K562 (cell line): Measurements from ENCODE around the gene CNIH1. TPM values are rescaled to one million over a fixed set of nuclear protein-coding genes. Genes with fewer than 3 reads are reported as not detected.

Experiments used
- ATAC-seq: fragments of 200-7000 bp; cut with Tn5 transposase; 3 replicates; pipeline ENCODE4 v1.9.1; 2020; ENCODE audit warnings: moderate library complexity
- BruUV-seq: library from RNA; stranded (reverse); fragments of 400-500 nt; replicated peaks from 2 replicates; lab custom pipeline; 2021; lab: Mats Ljungman, UMichigan
- CTCF ChIA-PET: fragments of 300-600 bp; formaldehyde crosslinking; extraction: SDS; loops from one replicate; lab custom pipeline; 2021; ENCODE audit warnings: low intra/inter-chr PET ratio; lab: Yijun Ruan, JAX
- POLR2A ChIA-PET: fragments of 300-600, 350-650 bp; sonication (Branson Sonifier 250); formaldehyde crosslinking; extraction: SDS; loops from one replicate; lab custom pipeline; 2021; ENCODE audit warnings: antibody characterized with exemption, inconsistent platforms; lab: Yijun Ruan, JAX
- DNase-seq, 4 experiments: peaks; one replicate each; pipeline versions ENCODE4 v3.0.0 to v3.0.0-alpha.2; 2011 to 2018; ENCODE audit warnings: low spot score in 3 of 4, mixed read lengths in 3 of 4; ENCODE audit errors: extremely low read depth in 1 of 4
- FAIRE-seq: peaks from 2 replicates; lab custom pipeline; 2011; peaks lifted over from hg19 to GRCh38; lab: Jason Lieb, UNC
- H2AFZ ChIP-seq: 2 replicates; pipeline ENCODE4 v1.6.0; 2011; ENCODE audit warnings: low read depth, low read length, control low read depth, inconsistent platforms
- H3K27ac ChIP-seq: fragments of 200-600 bp; 3 replicates; pipeline ENCODE4 v1.8.0; 2011; ENCODE audit warnings: low read depth, mild to moderate bottlenecking, control low read depth, inconsistent platforms, low read length, moderate library complexity, mixed read lengths; ENCODE audit errors: extremely low read depth
- H3K27me3 ChIP-seq, 2 experiments: fragments of 300-600 bp in 1 of 2; 2 replicates in 1 of 2; 3 replicates in 1 of 2; pipeline versions ENCODE4 v1.6.0 to v1.8.0; 2011; ENCODE audit warnings: inconsistent platforms in 2 of 2, low read length in 2 of 2, mild to moderate bottlenecking in 1 of 2, mixed read lengths in 1 of 2, moderate library complexity in 1 of 2; ENCODE audit not compliant: control insufficient read depth in 2 of 2, insufficient read depth in 2 of 2
- H3K36me3 ChIP-seq: fragments of 300-600 bp; 3 replicates; pipeline ENCODE4 v1.8.0; 2011; ENCODE audit warnings: mild to moderate bottlenecking, low read length, inconsistent platforms; ENCODE audit not compliant: control insufficient read depth, insufficient read depth
- H3K4me1 ChIP-seq, 2 experiments: fragments of 200-600 bp in 1 of 2; replicated peaks in 1 of 2; 2 replicates in 1 of 2; 3 replicates in 1 of 2; pipeline versions ENCODE4 v1.5.1 to v1.8.0; 2011; ENCODE audit warnings: inconsistent platforms in 2 of 2, low read length in 2 of 2, mild to moderate bottlenecking in 1 of 2, mixed read lengths in 1 of 2, moderate library complexity in 1 of 2; ENCODE audit not compliant: control insufficient read depth in 2 of 2, insufficient read depth in 2 of 2
- H3K4me2 ChIP-seq: 2 replicates; pipeline ENCODE4 v1.6.1; 2011; ENCODE audit warnings: low read length, control low read depth, inconsistent platforms, mixed read lengths; ENCODE audit not compliant: insufficient read depth
- H3K4me3 ChIP-seq: fragments of 200-600 bp; sonication (generic), shearing (Covaris generic); 2 replicates; pipeline ENCODE4 v1.5.1; 2016; ENCODE audit warnings: control low read depth, inconsistent platforms
- H3K79me2 ChIP-seq: fragments of 200-600 bp; 3 replicates; pipeline ENCODE4 v1.8.0; 2011; ENCODE audit warnings: low read length, inconsistent platforms; ENCODE audit not compliant: control insufficient read depth, insufficient read depth
- H3K9ac ChIP-seq, 2 experiments: 2 replicates each; pipeline versions ENCODE4 v1.6.0 to v1.6.1; 2011; ENCODE audit warnings: low read depth in 2 of 2, low read length in 2 of 2, control low read depth in 1 of 2, inconsistent platforms in 1 of 2, mild to moderate bottlenecking in 1 of 2, mixed read lengths in 1 of 2; ENCODE audit not compliant: insufficient read depth in 1 of 2
- H3K9me1 ChIP-seq: one replicate; pipeline ENCODE4 v1.6.0; 2011; ENCODE audit warnings: inconsistent platforms, mild to moderate bottlenecking, low read length, moderate library complexity; ENCODE audit not compliant: control insufficient read depth, insufficient read depth
- H3K9me3 ChIP-seq: replicated peaks from 2 replicates; pipeline ENCODE4 v1.5.1; 2011; ENCODE audit warnings: low read depth, low read length, inconsistent platforms; ENCODE audit not compliant: control insufficient read depth, insufficient read depth
- H4K20me1 ChIP-seq: replicated peaks from 2 replicates; pipeline ENCODE4 v1.6.1; 2011; ENCODE audit warnings: low read length, inconsistent platforms, mixed read lengths; ENCODE audit not compliant: control insufficient read depth, insufficient read depth
- C11orf30 ChIP-seq: fragments of 450-650 bp; IDR thresholded peaks from 2 replicates; pipeline ENCODE4 v1.6.1; 2016; ENCODE audit warnings: low read depth, mild to moderate bottlenecking
- ETV6 ChIP-seq, 3 experiments: fragments of 150-350 bp in 1 of 3; sonication (generic) in 1 of 3; formaldehyde crosslinking in 1 of 3; IDR thresholded peaks; 2 replicates each; pipeline versions ENCODE4 v1.6.1 to v1.8.0; 2014 to 2022; ENCODE audit warnings: borderline replicate concordance in 2 of 3, low read depth in 2 of 3, antibody characterized with exemption in 1 of 3, low read length in 1 of 3, mild to moderate bottlenecking in 1 of 3, missing genetic modification reagents in 1 of 3
- HCFC1 ChIP-seq: IDR thresholded peaks from 2 replicates; pipeline ENCODE4 v1.6.1; 2012; ENCODE audit warnings: low read depth, low read length, improper control_type of control experiment
- HNRNPK ChIP-seq: fragments of 200-400 bp; formaldehyde crosslinking; IDR thresholded peaks from one replicate; pipeline ENCODE4 v1.6.1; 2018; ENCODE audit warnings: mild to moderate bottlenecking, low read depth, low read length; ENCODE audit not compliant: poor library complexity, severe bottlenecking
- L3MBTL2 ChIP-seq: fragments of 450-650 bp; IDR thresholded peaks from 2 replicates; pipeline ENCODE4 v1.6.1; 2016; ENCODE audit warnings: mild to moderate bottlenecking, moderate library complexity
- MLX ChIP-seq, 2 experiments: fragments of 450-650 bp in 1 of 2; sonication (generic) in 1 of 2; formaldehyde crosslinking; conservative IDR thresholded peaks; 2 replicates each; pipeline versions ENCODE4 v1.4.0 to v1.8.1; 2020 to 2022; ENCODE audit warnings: mild to moderate bottlenecking in 1 of 2, missing genetic modification reagents in 1 of 2
- NR2C2 ChIP-seq, 2 experiments: fragments of 200-800 bp in 1 of 2; sonication (Bioruptor generic) in 1 of 2; sonication (generic) in 1 of 2; formaldehyde crosslinking in 1 of 2; IDR thresholded peaks; 2 replicates each; pipeline versions ENCODE4 v1.6.1 to v1.8.0; 2016 to 2022; ENCODE audit warnings: mild to moderate bottlenecking in 1 of 2, missing compliant biosample characterization in 1 of 2, missing genetic modification characterization in 1 of 2, missing genetic modification reagents in 1 of 2
- USF2 ChIP-seq: sonication (generic); formaldehyde crosslinking; IDR thresholded peaks from 2 replicates; pipeline ENCODE4 v1.5.0; 2020; ENCODE audit warnings: missing genetic modification reagents
- ZBTB12 ChIP-seq: fragments of 250-450 bp; sonication (Bioruptor Pico); IDR thresholded peaks from 2 replicates; pipeline ENCODE4 v1.4.0; 2020
- ZBTB33 ChIP-seq: sonication (generic); formaldehyde crosslinking; IDR thresholded peaks from 2 replicates; pipeline ENCODE4 v1.8.1; 2023; ENCODE audit warnings: mild to moderate bottlenecking, missing genetic modification reagents
- ZNF263 ChIP-seq: sonication (generic); formaldehyde crosslinking; IDR thresholded peaks from 2 replicates; pipeline ENCODE4 v1.8.0; 2022; ENCODE audit warnings: mild to moderate bottlenecking, missing genetic modification reagents, borderline replicate concordance
- ZNF444 ChIP-seq: fragments of 250-450 bp; sonication (Bioruptor Pico); IDR thresholded peaks from 2 replicates; pipeline ENCODE4 v1.4.0; 2020; ENCODE audit warnings: mild to moderate bottlenecking, moderate library complexity
- ZNF668 ChIP-seq: fragments of 250-450 bp; sonication (Bioruptor Pico); IDR thresholded peaks from 2 replicates; pipeline ENCODE4 v1.8.0; 2022; ENCODE audit warnings: mild to moderate bottlenecking, inconsistent platforms
- ZNF707 ChIP-seq: fragments of 250-450 bp; sonication (Bioruptor Pico); conservative IDR thresholded peaks from 2 replicates; pipeline ENCODE4 v1.8.0; 2022; ENCODE audit warnings: inconsistent platforms, mild to moderate bottlenecking, moderate library complexity
- WGBS: fragments of 100-300 bp; shearing (Covaris generic); methylation state at CpG from one replicate; pipeline ENCODE4 v1.1.6; 2016; ENCODE audit warnings: low coverage, mixed read lengths; ENCODE audit not compliant: insufficient coverage; ENCODE audit errors: missing lambda C conversion rate; 5-methylcytosine and 5-hydroxymethylcytosine counted together
- in situ Hi-C: fragments of 300-500 bp; cut with MboI; formaldehyde crosslinking; loops from 4 replicates; pipeline ENCODE4 v1.15.0; 2018; ENCODE audit warnings: inconsistent platforms, mixed read lengths
- intact Hi-C: fragments of 100-400 bp; cut with micrococcal nuclease; formaldehyde crosslinking; loops from 2 replicates; pipeline ENCODE4 v1.14.2; 2022
- polyA plus RNA-seq, 8 experiments: library from polyadenylated mRNA; depleted of rRNA in 4 of 8; stranded (reverse) in 5 of 8; unstranded in 3 of 8; fragments of >200 nt; fragmentation: Nextera tagmentation in 2 of 8; fragmentation: Illumina TruSeq in 1 of 8; extraction: Ambion mirVana in 2 of 8; extraction: Trizol in 1 of 8; gene quantifications; 2 replicates each; pipeline versions ENCODE4 v1.2.1 to v1.2.3, GENCODE V29; 2011 to 2014; ENCODE audit warnings: inconsistent platforms in 1 of 8, missing spikeins in 1 of 8
- total RNA-seq, 7 experiments: library from RNA; depleted of rRNA in 6 of 7; stranded (reverse); fragments of >200 nt in 6 of 7; fragmentation: Illumina TruSeq in 2 of 7; extraction: Trizol in 2 of 7; gene quantifications; 2 replicates each; pipeline versions ENCODE4 v1.2.1 to v1.2.3, GENCODE V29; 2011 to 2021; ENCODE audit warnings: low replicate concordance in 1 of 7
- TF ChIP-seq, protein P1 (sequence below), 3 experiments: IDR thresholded peaks in 2 of 3; conservative IDR thresholded peaks in 1 of 3; 2 replicates each; pipeline ENCODE4 v1.5.1; 2011 to 2012; ENCODE audit warnings: low read length in 3 of 3, mild to moderate bottlenecking in 3 of 3, control low read depth in 2 of 3, improper control_type of control experiment in 1 of 3, inconsistent platforms in 1 of 3, low read depth in 1 of 3, mixed read lengths in 1 of 3, moderate library complexity in 1 of 3; ENCODE audit not compliant: insufficient read depth in 2 of 3

CNIH1 gene
- total and polyA plus RNA-seq, 9 of the 15 experiments (the other 6 are each of a cell fraction or from before 2014, with no cell fraction given): 13.9 to 283 (median 77.3) TPM

DNA sequence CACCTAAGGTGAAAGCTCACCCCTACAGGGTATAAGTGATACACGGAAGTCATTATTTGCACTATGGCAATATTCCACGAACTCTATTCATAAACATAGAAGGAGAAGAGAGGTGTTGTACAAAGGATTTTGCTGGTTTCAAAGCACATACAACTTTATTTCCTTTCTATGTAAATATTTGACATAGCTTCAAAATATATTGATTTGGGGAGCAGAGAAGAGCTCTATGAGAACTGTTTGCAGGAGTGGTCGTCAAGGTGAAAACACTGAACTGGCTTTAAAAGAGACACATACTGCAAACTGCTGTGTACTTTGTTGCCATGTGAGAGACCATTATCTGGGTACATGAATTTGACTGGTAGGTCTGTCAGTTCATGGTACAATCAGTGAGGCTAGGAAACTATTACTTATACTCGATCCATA, 16.7 kb downstream of the CNIH1 start:
- Histone ChIP-seq H3K36me3 (peaks cover 63% of the 10 kb centered on the region), H3K4me3 (no peak overlapping the region), H2AFZ (no peak overlapping the region), H3K79me2 (no peaks in the 10 kb centered on the region), H3K9me1 (no peaks in the 10 kb centered on the region), H3K9ac (no peak overlapping the region), H4K20me1 (no peaks in the 10 kb centered on the region), H3K4me2 (no peak overlapping the region), H3K27ac (no peak overlapping the region), H3K4me1 (no peaks in the 10 kb centered on the region; a peak in 1 of 5 replicates), H3K9me3 (no peaks in the 10 kb centered on the region), H3K27me3 (no peaks in the 10 kb centered on the region)
- no TSS peak for BruUV-seq
- ChIA-PET CTCF (no interaction called here), POLR2A (interaction anchor here (0.5 to 2.0 kb wide), 5 partner anchors 10 to 28 kb away, joined by 3 to 7 read pairs (median 4); partner anchors contain the start of gene CDKN3)
- DNase-seq: no peak
- in situ Hi-C loops (no loop called here), intact Hi-C loops (no loop called here)
- no peak for ATAC-seq
- no peak for FAIRE-seq
- 72% methylated on average over 4 of the region's 4 CpGs for WGBS
- TF ChIP-seq, protein P1, sequence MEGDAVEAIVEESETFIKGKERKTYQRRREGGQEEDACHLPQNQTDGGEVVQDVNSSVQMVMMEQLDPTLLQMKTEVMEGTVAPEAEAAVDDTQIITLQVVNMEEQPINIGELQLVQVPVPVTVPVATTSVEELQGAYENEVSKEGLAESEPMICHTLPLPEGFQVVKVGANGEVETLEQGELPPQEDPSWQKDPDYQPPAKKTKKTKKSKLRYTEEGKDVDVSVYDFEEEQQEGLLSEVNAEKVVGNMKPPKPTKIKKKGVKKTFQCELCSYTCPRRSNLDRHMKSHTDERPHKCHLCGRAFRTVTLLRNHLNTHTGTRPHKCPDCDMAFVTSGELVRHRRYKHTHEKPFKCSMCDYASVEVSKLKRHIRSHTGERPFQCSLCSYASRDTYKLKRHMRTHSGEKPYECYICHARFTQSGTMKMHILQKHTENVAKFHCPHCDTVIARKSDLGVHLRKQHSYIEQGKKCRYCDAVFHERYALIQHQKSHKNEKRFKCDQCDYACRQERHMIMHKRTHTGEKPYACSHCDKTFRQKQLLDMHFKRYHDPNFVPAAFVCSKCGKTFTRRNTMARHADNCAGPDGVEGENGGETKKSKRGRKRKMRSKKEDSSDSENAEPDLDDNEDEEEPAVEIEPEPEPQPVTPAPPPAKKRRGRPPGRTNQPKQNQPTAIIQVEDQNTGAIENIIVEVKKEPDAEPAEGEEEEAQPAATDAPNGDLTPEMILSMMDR (IDR thresholded peaks at IDR 0.05 in 2 of 3, conservative IDR thresholded peaks at IDR 0.05 in 1 of 3; ENCODE audit: insufficient read depth in 2 of 3, low read depth in 1 of 3, low read length in 3 of 3): no peak
- TF ChIP-seq C11orf30 (no peak), ZBTB33 (CRISPR knock-in tag) (no peak), L3MBTL2 (no peak), ZNF444 (CRISPR knock-in tag) (no peak), ZNF263 (CRISPR knock-in tag) (no peak), MLX (CRISPR knock-in tag; conservative IDR thresholded peaks at IDR 0.05) (no peak), HNRNPK (no peak), ZBTB12 (no peak), NR2C2 (CRISPR knock-in tag; IDR thresholded peaks at IDR 0.05) (no peak), NR2C2 (tag; IDR thresholded peaks at IDR 0.05) (no peak), ZNF668 (CRISPR knock-in tag) (no peak), ETV6 (IDR thresholded peaks at IDR 0.05; ENCODE audit: borderline replicate concordance in 1 of 2, low read depth in 2 of 2, low read length in 1 of 2) (no peak), ETV6 (CRISPR knock-in tag; IDR thresholded peaks at IDR 0.05; ENCODE audit: borderline replicate concordance) (no peak), USF2 (CRISPR knock-in tag) (no peak), ZNF707 (CRISPR knock-in tag) (no peak), HCFC1 (no peak)
